ENCODE data around the gene NKAPL.
"Not testable (repeated sequence)": the region's sequence is repeated elsewhere in the genome, so short reads cannot be mapped to it uniquely, and the experiment has no call there.

NKAPL gene

GRCh38 chr6:28248916-28249315 is 10.2 kb upstream of the NKAPL start:
- no peak for DNase-seq

GRCh38 chr6:28250747-28251146 is 8.3 kb upstream of the NKAPL start:
- DNase-seq = no peak

GRCh38 chr6:28251661-28252008 is 7.5 kb upstream of the NKAPL start:
- DNase-seq = no peak

- DNase-seq = peak; percentile 70
These were observed 6.8 kb upstream of the NKAPL start, which contains the start of gene ZKSCAN4 for GRCh38 chr6:28252009-28252975. Gene ZKSCAN4 (minus strand): TSS chr6:28252269. CDS start chr6:28251980, 289 bp downstream.

GRCh38 chr6:28254121-28254519 is 5.0 kb upstream of the NKAPL start:
- DNase-seq = no peak

GRCh38 chr6:28257042-28257441 is 2.1 kb upstream of the NKAPL start:
- DNase-seq = no peak

- DNase-seq = no peak
These were observed 4.8 kb downstream of the NKAPL start for GRCh38 chr6:28263922-28264321.

GRCh38 chr6:28264834-28265401 is 5.8 kb downstream of the NKAPL start:
- no peak for DNase-seq

- no peak for DNase-seq
These were observed 7.5 kb downstream of the NKAPL start for GRCh38 chr6:28266563-28266961.

- peak; percentile 56 for DNase-seq
These were observed 8.0 kb downstream of the NKAPL start, which contains the start of gene ZSCAN26 for GRCh38 chr6:28266962-28267694. Gene ZSCAN26 (plus strand): TSS chr6:28267143. CDS start chr6:28271920, 4,777 bp downstream.

GRCh38 chr6:28267695-28268059 is 8.6 kb downstream of the NKAPL start:
- no peak for DNase-seq

- DNase-seq = no peak
These were observed 10.4 kb downstream of the NKAPL start for GRCh38 chr6:28269492-28269891.

GRCh38 chr6:28274888-28275287 is 15.8 kb downstream of the NKAPL start:
- DNase-seq = no peak

GRCh38 chr6:28277746-28278145 is 18.6 kb downstream of the NKAPL start:
- DNase-seq = no peak

- no peak for DNase-seq
These were observed 21.6 kb downstream of the NKAPL start for GRCh38 chr6:28280595-28281287.

- peak; percentile 19 for DNase-seq
These were observed 22.4 kb downstream of the NKAPL start, which contains the start of gene PGBD1 for GRCh38 chr6:28281288-28282064. Gene PGBD1 (plus strand): TSS chr6:28281572. CDS start chr6:28283814, 2,242 bp downstream.

- no peak for DNase-seq
These were observed 23.8 kb downstream of the NKAPL start for GRCh38 chr6:28282926-28283325.

GRCh38 chr6:28291573-28291972 is 32.5 kb downstream of the NKAPL start:
- no peak for DNase-seq

- DNase-seq = no peak
These were observed 36.2 kb downstream of the NKAPL start for GRCh38 chr6:28295326-28295725.

- DNase-seq = no peak
These were observed 37.5 kb downstream of the NKAPL start for GRCh38 chr6:28296520-28297060.

GRCh38 chr6:28303570-28303969 is 44.5 kb downstream of the NKAPL start:
- no peak for DNase-seq

GRCh38 chr6:28306363-28306762 is 47.3 kb downstream of the NKAPL start:
- DNase-seq = not testable (repeated sequence)
